Measurements from ENCODE around the gene SORL1.

SORL1 gene

GRCh38 chr11:121456816-121457431 lies 4.8 kb downstream of the SORL1 start:
- no peak for DNase-seq
- Histone ChIP-seq H3K27me3 (replicated peaks) (peaks cover 31% of the 10 kb centered on the region), H3K27ac (no peak overlapping the region), H3K36me3 (replicated peaks) (no peaks in the 10 kb centered on the region), H3K4me3 (ENCODE audit: low read depth, low read length) (no peak overlapping the region)
- in situ Hi-C loops (cut with HindIII; ENCODE audit: low pct_ligation_motif_present, low sequenced_read_pairs): no loop called here
- no peak for TF ChIP-seq CTCF (IDR thresholded peaks at IDR 0.05; ENCODE audit: low read depth, low read length, missing control alignments)

- no peak overlapping the region for H3K4me3 ChIP-seq (ENCODE audit: low read depth, low read length)
- DNase-seq: no peak
These were observed 6.4 kb downstream of the SORL1 start for GRCh38 chr11:121458551-121458950.

GRCh38 chr11:121459413-121460017 lies 7.4 kb downstream of the SORL1 start:
- DNase-seq: no peak
- in situ Hi-C loops (cut with HindIII; ENCODE audit: low pct_ligation_motif_present, low sequenced_read_pairs): no loop called here
- peaks cover 11% of the 10 kb centered on the region for H3K27me3 ChIP-seq (replicated peaks)

More at GRCh38 chr11:121458551-121458950, 6.4 kb downstream of the SORL1 start:
- no peak for TF ChIP-seq CTCF (IDR thresholded peaks at IDR 0.05; ENCODE audit: low read depth, low read length, missing control alignments)
- H3K27ac ChIP-seq: no peak overlapping the region
- H3K27me3 ChIP-seq (replicated peaks): peaks cover 17% of the 10 kb centered on the region
- H3K36me3 ChIP-seq (replicated peaks): no peaks in the 10 kb centered on the region
- in situ Hi-C loops (cut with HindIII; ENCODE audit: low pct_ligation_motif_present, low sequenced_read_pairs): no loop called here

GRCh38 chr11:121460941-121461514 lies 8.9 kb downstream of the SORL1 start:
- H3K27me3 ChIP-seq (replicated peaks): peaks cover 7% of the 10 kb centered on the region
- no peak for DNase-seq
- in situ Hi-C loops (cut with HindIII; ENCODE audit: low pct_ligation_motif_present, low sequenced_read_pairs): no loop called here
- H3K27ac ChIP-seq: no peak overlapping the region
- TF ChIP-seq CTCF (IDR thresholded peaks at IDR 0.05; ENCODE audit: low read depth, low read length, missing control alignments): no peak
- no peaks in the 10 kb centered on the region for H3K36me3 ChIP-seq (replicated peaks)
- H3K4me3 ChIP-seq (ENCODE audit: low read depth, low read length): no peak overlapping the region

More at GRCh38 chr11:121459413-121460017, 7.4 kb downstream of the SORL1 start:
- Histone ChIP-seq H3K4me3 (ENCODE audit: low read depth, low read length) (no peak overlapping the region), H3K27ac (no peak overlapping the region), H3K36me3 (replicated peaks) (no peaks in the 10 kb centered on the region)
- TF ChIP-seq CTCF (IDR thresholded peaks at IDR 0.05; ENCODE audit: low read depth, low read length, missing control alignments): no peak

GRCh38 chr11:121461843-121462242 lies 9.7 kb downstream of the SORL1 start:
- TF ChIP-seq CTCF (IDR thresholded peaks at IDR 0.05; ENCODE audit: low read depth, low read length, missing control alignments): no peak
- DNase-seq: no peak
- in situ Hi-C loops (cut with HindIII; ENCODE audit: low pct_ligation_motif_present, low sequenced_read_pairs): no loop called here
- Histone ChIP-seq H3K27ac (no peak overlapping the region), H3K27me3 (replicated peaks) (peaks cover 7% of the 10 kb centered on the region), H3K4me3 (ENCODE audit: low read depth, low read length) (no peak overlapping the region), H3K36me3 (replicated peaks) (no peaks in the 10 kb centered on the region)

Measured in brain microvascular endothelial cell (primary cell).